ENCODE data around the gene SELENOI. TPM values are rescaled to one million over a fixed set of nuclear protein-coding genes. Genes with fewer than 3 reads are reported as not detected.

SELENOI gene
- total RNA-seq, 4 donors from 2014 or later, result 13.5 to 22.2 (median 17.1) TPM

DNA sequence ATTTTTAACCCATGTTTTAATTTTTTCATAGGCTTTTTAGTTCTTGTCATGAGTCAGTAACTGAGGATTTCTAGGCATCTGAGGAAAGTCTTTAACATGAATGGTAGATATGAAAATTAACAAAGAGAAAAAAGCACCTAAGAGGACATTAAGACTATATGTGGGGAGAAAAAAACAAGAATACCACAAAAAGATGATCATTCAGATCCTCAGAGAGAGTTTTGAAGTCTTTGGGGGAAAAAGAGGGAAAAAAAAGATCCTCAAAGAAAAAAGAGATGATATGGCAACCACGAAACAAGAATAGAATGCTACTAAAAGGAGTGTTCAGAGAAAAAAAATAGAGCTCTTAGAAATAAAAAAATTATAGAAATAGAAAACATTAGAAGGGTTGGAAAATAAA is 63.8 kb downstream of the SELENOI start:
- Histone ChIP-seq H3K9me3 (no peaks in the 10 kb centered on the region), H3K4me1 (no peaks in the 10 kb centered on the region), H3K36me3 (no peaks in the 10 kb centered on the region), H3K27ac (no peak overlapping the region), H3K4me3 (no peak overlapping the region), H3K27me3 (peaks cover 0 to 7% of the 10 kb centered on the region in 2 donors)
- no peak for DNase-seq (ENCODE audit: low spot score in 2 of 2)
- 85 to 91% methylated on average over 1 of the region's 1 CpG for WGBS, 2 donors
- TF ChIP-seq EP300 (IDR thresholded peaks at IDR 0.05) (no peak), CTCF (IDR thresholded peaks at IDR 0.05) (no peak), POLR2A (IDR thresholded peaks at IDR 0.05) (no peak)

GRCh38 chr2:26410764-26411243 is 64.9 kb downstream of the SELENOI start:
- TF ChIP-seq CTCF (IDR thresholded peaks at IDR 0.05) (no peak), EP300 (IDR thresholded peaks at IDR 0.05) (no peak), POLR2A (IDR thresholded peaks at IDR 0.05) (no peak)

GRCh38 chr2:26411419-26411818 is 65.5 kb downstream of the SELENOI start:
- 91 to 93% methylated on average over 6 of the region's 6 CpGs for WGBS, 2 donors

More at GRCh38 chr2:26410764-26411243, 64.9 kb downstream of the SELENOI start:
- Histone ChIP-seq H3K27ac (no peak overlapping the region), H3K4me3 (no peak overlapping the region), H3K27me3 (peaks cover 0 to 7% of the 10 kb centered on the region in 2 donors), H3K9me3 (no peaks in the 10 kb centered on the region), H3K4me1 (no peaks in the 10 kb centered on the region), H3K36me3 (no peaks in the 10 kb centered on the region)
- 87 to 90% methylated on average over 2 of the region's 2 CpGs for WGBS, 2 donors
- no peak for DNase-seq (ENCODE audit: low spot score in 2 of 2)

DNA sequence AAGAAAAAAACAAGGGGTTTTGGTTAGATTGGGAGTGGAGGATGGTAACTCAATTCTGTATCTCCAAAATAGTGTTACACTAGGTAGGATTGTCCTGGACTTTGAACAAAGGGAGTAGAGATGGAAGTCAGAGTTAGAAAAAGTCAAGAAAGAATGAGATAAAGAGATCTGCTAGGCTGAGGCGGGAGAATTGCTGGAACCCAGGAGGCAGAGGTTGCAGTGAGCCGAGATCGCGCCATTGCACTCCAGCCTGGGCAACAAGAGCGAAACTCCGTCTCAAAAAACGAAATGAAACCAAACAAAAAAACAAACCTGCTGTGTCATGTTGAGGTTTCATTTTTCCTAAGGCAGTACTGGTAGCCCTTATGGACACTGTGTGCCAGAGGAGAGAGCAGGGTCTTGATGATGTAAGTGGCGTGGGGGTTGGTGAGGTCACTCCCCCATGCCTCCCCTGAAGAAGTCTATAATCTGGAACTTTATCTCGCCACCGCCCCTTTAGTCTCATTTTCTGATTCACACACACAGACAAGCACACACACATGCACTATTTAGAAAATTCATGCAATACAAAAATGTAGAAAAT is 66.2 kb downstream of the SELENOI start:
- no peaks in the 10 kb centered on the region for H3K4me1 ChIP-seq
- no peak for TF ChIP-seq CTCF (IDR thresholded peaks at IDR 0.05)
- TF ChIP-seq EP300 (IDR thresholded peaks at IDR 0.05), result no peak
- TF ChIP-seq POLR2A (IDR thresholded peaks at IDR 0.05), result no peak

More at GRCh38 chr2:26411419-26411818, 65.5 kb downstream of the SELENOI start:
- TF ChIP-seq EP300 (IDR thresholded peaks at IDR 0.05), result no peak
- TF ChIP-seq POLR2A (IDR thresholded peaks at IDR 0.05), result no peak
- no peak for TF ChIP-seq CTCF (IDR thresholded peaks at IDR 0.05)
- Histone ChIP-seq H3K27ac (no peak overlapping the region), H3K27me3 (peaks cover 0 to 7% of the 10 kb centered on the region in 2 donors), H3K36me3 (no peaks in the 10 kb centered on the region), H3K4me3 (no peak overlapping the region), H3K4me1 (no peaks in the 10 kb centered on the region), H3K9me3 (no peaks in the 10 kb centered on the region)
- no peak for DNase-seq (ENCODE audit: low spot score in 2 of 2)

GRCh38 chr2:26414311-26414710 is 68.4 kb downstream of the SELENOI start:
- H3K27me3 ChIP-seq, result no peaks in the 10 kb centered on the region
- no peak overlapping the region for H3K27ac ChIP-seq
- no peak for DNase-seq (ENCODE audit: low spot score in 2 of 2)
- TF ChIP-seq EP300 (IDR thresholded peaks at IDR 0.05) (no peak), CTCF (IDR thresholded peaks at IDR 0.05) (no peak), POLR2A (IDR thresholded peaks at IDR 0.05) (no peak)
- no peaks in the 10 kb centered on the region for H3K4me1 ChIP-seq
- 87 to 91% methylated on average over 3 of the region's 3 CpGs for WGBS, 2 donors
- no peaks in the 10 kb centered on the region for H3K9me3 ChIP-seq
- no peaks in the 10 kb centered on the region for H3K36me3 ChIP-seq
- no peak overlapping the region for H3K4me3 ChIP-seq

More for the DNA sequence above, 66.2 kb downstream of the SELENOI start:
- peak overlapping the region in 2 of 4 donors; percentile 12 to 21 for H3K4me3 ChIP-seq
- H3K27me3 ChIP-seq, result peaks cover 0 to 7% of the 10 kb centered on the region in 2 donors
- no peak overlapping the region for H3K27ac ChIP-seq
- 70 to 85% methylated on average over 10 of the region's 10 CpGs for WGBS, 2 donors
- H3K9me3 ChIP-seq, result no peaks in the 10 kb centered on the region
- no peak for DNase-seq (ENCODE audit: low spot score in 2 of 2)
- H3K36me3 ChIP-seq, result no peaks in the 10 kb centered on the region
